ENCODE results near the gene IZUMO4.

The IZUMO4 gene

GRCh38 chr19:2070436-2070827, 26.3 kb upstream of the IZUMO4 start:
- TF ChIP-seq FOXM1 (IDR thresholded peaks at IDR 0.05; ENCODE audit: borderline replicate concordance): no peak
- no peak for TF ChIP-seq FOXK2 (IDR thresholded peaks at IDR 0.05)
- TF ChIP-seq HDGF (IDR thresholded peaks at IDR 0.05; ENCODE audit: borderline replicate concordance): no peak
- TF ChIP-seq ARNT (IDR thresholded peaks at IDR 0.05): no peak
- TF ChIP-seq NFRKB (IDR thresholded peaks at IDR 0.05): no peak
- no peak for DNase-seq (ENCODE audit: extremely low spot score)
- ChIA-PET POLR2A (no interaction called here), CTCF (interaction anchor here (0.6 to 1.1 kb wide), 5 partner anchors 11 to 106 kb away, joined by 3 to 6 read pairs (median 3); no protein-coding TSS in a partner anchor)

DNA sequence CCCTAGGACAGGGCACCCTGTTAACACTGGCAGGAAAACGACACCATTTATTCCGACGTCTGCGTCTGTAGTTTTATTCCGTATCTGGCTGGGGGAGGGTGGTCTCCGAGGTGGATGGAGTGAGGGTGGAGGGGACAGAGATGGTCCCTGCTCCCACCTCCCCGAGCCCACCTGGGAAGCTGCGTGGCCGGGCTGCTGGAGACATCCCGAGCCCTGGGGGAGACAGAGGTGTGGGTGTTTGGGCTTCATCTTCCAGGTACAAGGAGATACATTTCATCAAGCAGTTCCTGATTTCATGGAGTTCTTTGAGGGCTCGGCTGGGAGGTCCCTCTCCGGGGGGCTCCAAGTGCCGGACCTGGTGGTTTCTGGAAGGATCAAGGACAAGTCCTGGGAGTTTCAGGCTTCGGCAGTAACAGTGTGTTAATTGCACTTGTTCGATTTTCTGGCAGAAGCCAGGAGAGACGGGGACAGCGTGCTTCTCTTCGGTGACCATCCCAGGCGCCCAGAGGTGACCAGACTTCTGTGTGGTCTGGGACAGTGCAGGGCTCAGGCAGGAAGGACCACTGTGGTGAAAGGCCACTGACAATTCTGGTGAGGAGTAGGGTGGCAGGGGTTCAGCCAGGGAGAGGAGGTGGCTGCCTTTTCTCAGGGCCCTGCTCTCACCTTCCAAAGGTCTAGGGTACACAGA, 25.6 kb upstream of the IZUMO4 start:
- ChIA-PET POLR2A (no interaction called here), CTCF (interaction anchor here (0.7 kb wide), 1 partner anchor 107 kb away, joined by 4 read pairs; no protein-coding TSS in a partner anchor)
- no peak for DNase-seq (ENCODE audit: extremely low spot score)
- no peak for TF ChIP-seq LEF1 (IDR thresholded peaks at IDR 0.05; ENCODE audit: borderline replicate concordance)
- TF ChIP-seq ELF4 (IDR thresholded peaks at IDR 0.05): no peak
- TF ChIP-seq, protein P1, sequence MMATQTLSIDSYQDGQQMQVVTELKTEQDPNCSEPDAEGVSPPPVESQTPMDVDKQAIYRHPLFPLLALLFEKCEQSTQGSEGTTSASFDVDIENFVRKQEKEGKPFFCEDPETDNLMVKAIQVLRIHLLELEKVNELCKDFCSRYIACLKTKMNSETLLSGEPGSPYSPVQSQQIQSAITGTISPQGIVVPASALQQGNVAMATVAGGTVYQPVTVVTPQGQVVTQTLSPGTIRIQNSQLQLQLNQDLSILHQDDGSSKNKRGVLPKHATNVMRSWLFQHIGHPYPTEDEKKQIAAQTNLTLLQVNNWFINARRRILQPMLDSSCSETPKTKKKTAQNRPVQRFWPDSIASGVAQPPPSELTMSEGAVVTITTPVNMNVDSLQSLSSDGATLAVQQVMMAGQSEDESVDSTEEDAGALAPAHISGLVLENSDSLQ (IDR thresholded peaks at IDR 0.05): no peak
- no peak for TF ChIP-seq BHLHE40 (IDR thresholded peaks at IDR 0.05; ENCODE audit: borderline replicate concordance)
- TF ChIP-seq FOXK2 (IDR thresholded peaks at IDR 0.05): no peak
- no peak for TF ChIP-seq HDGF (IDR thresholded peaks at IDR 0.05; ENCODE audit: borderline replicate concordance)
- no peak for TF ChIP-seq NFRKB (IDR thresholded peaks at IDR 0.05)
- TF ChIP-seq CTBP1 (IDR thresholded peaks at IDR 0.05; ENCODE audit: borderline replicate concordance): no peak

- no peak for TF ChIP-seq LEF1 (IDR thresholded peaks at IDR 0.05; ENCODE audit: borderline replicate concordance)
- TF ChIP-seq SP1 (IDR thresholded peaks at IDR 0.05): no peak
- no peak for TF ChIP-seq BHLHE40 (IDR thresholded peaks at IDR 0.05; ENCODE audit: borderline replicate concordance)
- no peak for TF ChIP-seq TARDBP (IDR thresholded peaks at IDR 0.05)
- TF ChIP-seq ZNF384 (IDR thresholded peaks at IDR 0.05): no peak
- no peak for TF ChIP-seq HDGF (IDR thresholded peaks at IDR 0.05; ENCODE audit: borderline replicate concordance)
- TF ChIP-seq FOXM1 (IDR thresholded peaks at IDR 0.05; ENCODE audit: borderline replicate concordance): no peak
- TF ChIP-seq FOXK2 (IDR thresholded peaks at IDR 0.05): no peak
- TF ChIP-seq NFRKB (IDR thresholded peaks at IDR 0.05): no peak
- TF ChIP-seq L3MBTL2 (conservative IDR thresholded peaks at IDR 0.05): no peak
- TF ChIP-seq ARNT (IDR thresholded peaks at IDR 0.05): no peak
- TF ChIP-seq, protein P1 (IDR thresholded peaks at IDR 0.05): no peak
- no peak for TF ChIP-seq SUZ12 (IDR thresholded peaks at IDR 0.05)
- TF ChIP-seq CTBP1 (IDR thresholded peaks at IDR 0.05; ENCODE audit: borderline replicate concordance): no peak
- TF ChIP-seq ELF4 (IDR thresholded peaks at IDR 0.05): no peak
- TF ChIP-seq FOXA1 (IDR thresholded peaks at IDR 0.05): no peak
- POLR2A ChIA-PET: no interaction called here
- no peak for DNase-seq (ENCODE audit: extremely low spot score)
- CTCF ChIA-PET: interaction anchor here (1.0 kb wide), 1 partner anchor 143 kb away, joined by 3 read pairs; no protein-coding TSS in a partner anchor
Measured at GRCh38 chr19:2072757-2073551, 23.8 kb upstream of the IZUMO4 start.

GRCh38 chr19:2076526-2076944, 20.2 kb upstream of the IZUMO4 start:
- TF ChIP-seq SUZ12 (IDR thresholded peaks at IDR 0.05): no peak
- POLR2A ChIA-PET: no interaction called here
- CTCF ChIA-PET: no interaction called here
- no peak for DNase-seq (ENCODE audit: extremely low spot score)

- DNase-seq (ENCODE audit: extremely low spot score): no peak
- ChIA-PET POLR2A (no interaction called here), CTCF (no interaction called here)
- no peak for TF ChIP-seq ARNT (IDR thresholded peaks at IDR 0.05)
- TF ChIP-seq SP1 (IDR thresholded peaks at IDR 0.05): no peak
- TF ChIP-seq LEF1 (IDR thresholded peaks at IDR 0.05; ENCODE audit: borderline replicate concordance): no peak
- no peak for TF ChIP-seq CTBP1 (IDR thresholded peaks at IDR 0.05; ENCODE audit: borderline replicate concordance)
- no peak for TF ChIP-seq SUZ12 (IDR thresholded peaks at IDR 0.05)
Measured at GRCh38 chr19:2077398-2077797, 19.3 kb upstream of the IZUMO4 start.

DNA sequence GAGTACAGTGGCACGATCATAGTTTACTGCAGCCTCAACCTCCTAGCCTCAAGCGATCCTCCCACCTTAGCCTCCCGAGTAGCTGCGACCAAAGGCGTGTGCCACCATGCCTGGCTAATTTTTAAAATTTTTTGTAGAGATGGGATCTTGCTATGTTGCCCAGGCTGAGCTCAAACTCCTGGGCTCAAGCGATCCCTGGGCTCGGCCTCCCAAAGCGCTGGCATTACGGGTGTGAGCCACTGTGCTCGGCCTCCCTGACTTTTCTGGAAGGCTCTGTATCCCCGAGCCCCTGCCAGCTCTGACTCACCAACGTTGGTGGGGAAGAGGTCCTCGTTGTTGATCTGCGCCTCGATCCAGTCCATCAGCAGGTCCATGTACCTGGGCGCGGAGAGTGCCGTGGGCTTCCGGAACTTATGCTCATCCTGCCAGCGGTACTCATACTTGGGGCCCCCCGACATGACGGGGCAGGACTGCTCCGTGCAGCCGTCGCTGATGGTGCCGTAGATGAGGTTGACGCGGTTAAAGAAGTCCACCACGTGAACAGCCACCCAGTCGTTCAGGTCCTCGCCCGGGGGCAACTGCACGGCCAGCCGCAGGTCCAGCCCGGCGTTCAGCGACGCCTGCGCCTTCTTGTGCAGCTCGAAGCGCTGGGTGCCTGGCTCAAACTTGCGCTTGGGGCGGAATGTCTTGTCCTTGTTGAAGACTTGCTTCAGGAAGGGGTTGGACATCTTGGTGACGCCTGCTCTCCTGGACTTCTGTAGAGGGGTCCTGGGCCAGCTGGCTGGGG, 18.7 kb upstream of the IZUMO4 start:
- POLR2A ChIA-PET: no interaction called here
- DNase-seq (ENCODE audit: extremely low spot score): no peak
- TF ChIP-seq L3MBTL2 (conservative IDR thresholded peaks at IDR 0.05) (no peak), LEF1 (IDR thresholded peaks at IDR 0.05; ENCODE audit: borderline replicate concordance) (no peak), ZNF384 (IDR thresholded peaks at IDR 0.05) (no peak), FOXK2 (IDR thresholded peaks at IDR 0.05) (no peak), ARNT (IDR thresholded peaks at IDR 0.05) (no peak), SP1 (IDR thresholded peaks at IDR 0.05) (no peak), ELF4 (IDR thresholded peaks at IDR 0.05) (no peak), SUZ12 (IDR thresholded peaks at IDR 0.05) (no peak), HDGF (IDR thresholded peaks at IDR 0.05; ENCODE audit: borderline replicate concordance) (no peak), NFRKB (IDR thresholded peaks at IDR 0.05) (no peak), FOXA1 (IDR thresholded peaks at IDR 0.05) (no peak), TARDBP (IDR thresholded peaks at IDR 0.05) (no peak), BHLHE40 (IDR thresholded peaks at IDR 0.05; ENCODE audit: borderline replicate concordance) (no peak), FOXM1 (IDR thresholded peaks at IDR 0.05; ENCODE audit: borderline replicate concordance) (no peak), CTBP1 (IDR thresholded peaks at IDR 0.05; ENCODE audit: borderline replicate concordance) (no peak)
- TF ChIP-seq, protein P1 (IDR thresholded peaks at IDR 0.05): no peak
- CTCF ChIA-PET: no interaction called here
